ENCODE data around the gene KCNN3. TPM values are rescaled to one million over a fixed set of nuclear protein-coding genes. Genes with fewer than 3 reads are reported as not detected.

The KCNN3 gene
- total RNA-seq, 1 donor = not detected

- H3K4me3 ChIP-seq (ENCODE audit: low read depth, low read length) = no peak overlapping the region
- TF ChIP-seq CTCF (IDR thresholded peaks at IDR 0.05; ENCODE audit: insufficient read depth, low read depth, low read length) = peak; percentile 46
These were observed 50.2 kb downstream of the KCNN3 start for GRCh38 chr1:154819628-154820590.

GRCh38 chr1:154818911-154819310 lies 51.2 kb downstream of the KCNN3 start:
- no peak for DNase-seq (ENCODE audit: low read depth)
- H3K4me3 ChIP-seq (ENCODE audit: low read depth, low read length) = no peak overlapping the region
- no peak for TF ChIP-seq CTCF (IDR thresholded peaks at IDR 0.05; ENCODE audit: insufficient read depth, low read depth, low read length)

More at GRCh38 chr1:154819628-154820590, 50.2 kb downstream of the KCNN3 start:
- DNase-seq (ENCODE audit: low read depth) = no peak

- H3K4me3 ChIP-seq (ENCODE audit: low read depth, low read length) = no peak overlapping the region
- TF ChIP-seq CTCF (IDR thresholded peaks at IDR 0.05; ENCODE audit: insufficient read depth, low read depth, low read length) = no peak
- DNase-seq (ENCODE audit: low read depth) = no peak
These were observed 53.1 kb downstream of the KCNN3 start for GRCh38 chr1:154816937-154817336.

GRCh38 chr1:154816369-154816768 lies 53.7 kb downstream of the KCNN3 start:
- TF ChIP-seq CTCF (IDR thresholded peaks at IDR 0.05; ENCODE audit: insufficient read depth, low read depth, low read length) = no peak
- no peak for DNase-seq (ENCODE audit: low read depth)
- H3K4me3 ChIP-seq (ENCODE audit: low read depth, low read length) = no peak overlapping the region

- DNase-seq (ENCODE audit: low read depth) = no peak
- no peak for TF ChIP-seq CTCF (IDR thresholded peaks at IDR 0.05; ENCODE audit: insufficient read depth, low read depth, low read length)
- H3K4me3 ChIP-seq (ENCODE audit: low read depth, low read length) = no peak overlapping the region
These were observed 56.1 kb downstream of the KCNN3 start for GRCh38 chr1:154813846-154814505.

- TF ChIP-seq CTCF (IDR thresholded peaks at IDR 0.05; ENCODE audit: insufficient read depth, low read depth, low read length) = no peak
- H3K4me3 ChIP-seq (ENCODE audit: low read depth, low read length) = no peak overlapping the region
- peak; percentile 42 for DNase-seq (ENCODE audit: low read depth)
These were observed 56.7 kb downstream of the KCNN3 start for GRCh38 chr1:154813300-154813816.
